Endothelial cell of umbilical vein (primary cell): ENCODE measurements around the gene SPAG9. TPM values are rescaled to one million over a fixed set of nuclear protein-coding genes. Genes with fewer than 3 reads are reported as not detected.

Experiments used
- BruUV-seq: library from RNA; stranded (reverse); fragments of 400-500 nt; replicated peaks from 2 replicates; lab custom pipeline; 2021; lab: Mats Ljungman, UMichigan
- CTCF ChIA-PET: fragments of 300-600, 350-600 bp; sonication (Branson Sonifier 250); formaldehyde crosslinking; loops from one replicate; lab custom pipeline; 2021; ENCODE audit warnings: antibody characterized with exemption, inconsistent platforms; lab: Charles Lee
- POLR2A ChIA-PET: fragments of 300-600, 350-600 bp; sonication (Branson Sonifier 250); formaldehyde crosslinking; loops from one replicate; lab custom pipeline; 2021; ENCODE audit warnings: antibody characterized with exemption, inconsistent platforms; lab: Charles Lee
- DNase-seq: peaks from one replicate; pipeline ENCODE4 v3.0.0-alpha.2; 2011; ENCODE audit warnings: low read depth, low spot score
- FAIRE-seq: peaks from 2 replicates; lab custom pipeline; 2011; peaks lifted over from hg19 to GRCh38; lab: Jason Lieb, UNC
- H2AFZ ChIP-seq: 2 replicates; pipeline ENCODE4 v1.6.0; 2012; ENCODE audit warnings: low read depth, low read length, control low read depth, inconsistent platforms
- H3K27ac ChIP-seq: 2 replicates; pipeline ENCODE4 v1.5.1; 2011; ENCODE audit warnings: low read depth, mild to moderate bottlenecking, control low read depth, low read length, moderate library complexity; ENCODE audit not compliant: insufficient read depth
- H3K27me3 ChIP-seq, 2 experiments: 2 replicates each; pipeline versions ENCODE4 v1.6.0 to v1.6.1; 2011; ENCODE audit warnings: low read length in 2 of 2, mixed read lengths in 1 of 2; ENCODE audit not compliant: control insufficient read depth in 2 of 2, insufficient read depth in 2 of 2
- H3K36me3 ChIP-seq, 2 experiments: 2 replicates in 1 of 2; 3 replicates in 1 of 2; pipeline ENCODE4 v1.5.1; 2011; ENCODE audit warnings: low read length in 2 of 2, mild to moderate bottlenecking in 1 of 2, moderate library complexity in 1 of 2; ENCODE audit not compliant: control insufficient read depth in 2 of 2, insufficient read depth in 2 of 2; ENCODE audit errors: extremely low read depth in 1 of 2
- H3K4me1 ChIP-seq: 3 replicates; pipeline ENCODE4 v1.5.1; 2011; ENCODE audit warnings: mild to moderate bottlenecking, low read length; ENCODE audit not compliant: control insufficient read depth, insufficient read depth; ENCODE audit errors: extremely low read depth
- H3K4me2 ChIP-seq: 2 replicates; pipeline ENCODE4 v1.6.1; 2011; ENCODE audit warnings: low read length, control low read depth, mixed read lengths; ENCODE audit not compliant: insufficient read depth
- H3K4me3 ChIP-seq, 3 experiments: fragments of 200-600 bp in 1 of 3; sonication (generic), shearing (Covaris generic) in 1 of 3; replicated peaks in 1 of 3; 2 replicates each; pipeline ENCODE4 v1.5.1; 2011 to 2016; ENCODE audit warnings: control low read depth in 3 of 3, low read length in 3 of 3, mild to moderate bottlenecking in 2 of 3, inconsistent platforms in 1 of 3, low read depth in 1 of 3, moderate library complexity in 1 of 3; ENCODE audit not compliant: insufficient read depth in 1 of 3
- H3K79me2 ChIP-seq: 2 replicates; pipeline ENCODE4 v1.6.0; 2012; ENCODE audit warnings: low read length, inconsistent platforms; ENCODE audit not compliant: control insufficient read depth, insufficient read depth
- H3K9ac ChIP-seq: replicated peaks from 2 replicates; pipeline ENCODE3; 2011; ENCODE audit warnings: low read length, control low read depth; ENCODE audit not compliant: insufficient read depth; ENCODE audit errors: extremely low read depth
- H3K9me1 ChIP-seq: replicated peaks from 3 replicates; pipeline ENCODE4 v1.6.0; 2011; ENCODE audit warnings: mild to moderate bottlenecking, low read length; ENCODE audit not compliant: control insufficient read depth, insufficient read depth; ENCODE audit errors: extremely low read depth
- H3K9me3 ChIP-seq: replicated peaks from 2 replicates; pipeline ENCODE4 v1.5.1; 2012; ENCODE audit warnings: low read length, inconsistent platforms; ENCODE audit not compliant: control insufficient read depth, insufficient read depth
- H4K20me1 ChIP-seq: replicated peaks from 2 replicates; pipeline ENCODE3; 2011; ENCODE audit warnings: mild to moderate bottlenecking, low read length; ENCODE audit not compliant: control insufficient read depth, insufficient read depth; ENCODE audit errors: extremely low read depth
- EZH2 ChIP-seq: IDR thresholded peaks from 2 replicates; pipeline ENCODE4 v1.6.1; 2012; ENCODE audit warnings: borderline replicate concordance, low read depth, mild to moderate bottlenecking, moderate library complexity, low read length, inconsistent platforms; ENCODE audit not compliant: severe bottlenecking
- FOS ChIP-seq: IDR thresholded peaks from 2 replicates; pipeline ENCODE4 v1.6.1; 2011; ENCODE audit warnings: mild to moderate bottlenecking, low read length, moderate library complexity, borderline replicate concordance; ENCODE audit not compliant: insufficient read depth
- GATA2 ChIP-seq: IDR thresholded peaks from 2 replicates; pipeline ENCODE4 v1.7.0; 2011; ENCODE audit warnings: low read depth, mild to moderate bottlenecking, moderate library complexity, mixed read lengths, low read length; ENCODE audit not compliant: insufficient read length, insufficient read depth
- JUN ChIP-seq: IDR thresholded peaks from 2 replicates; pipeline ENCODE4 v1.6.1; 2011; ENCODE audit warnings: borderline replicate concordance, low read depth; ENCODE audit not compliant: insufficient read length, insufficient read depth
- MYC ChIP-seq: IDR thresholded peaks from one replicate; pipeline ENCODE4 v1.6.1; 2011; ENCODE audit warnings: mild to moderate bottlenecking, low read depth, low read length
- POLR2A ChIP-seq: IDR thresholded peaks from 2 replicates; pipeline ENCODE4 v1.6.1; 2012; ENCODE audit warnings: low read depth, mild to moderate bottlenecking, control low read depth, low read length
- POLR2AphosphoS5 ChIP-seq: IDR thresholded peaks from 2 replicates; pipeline ENCODE4 v1.6.1; 2012; ENCODE audit warnings: low read depth, mild to moderate bottlenecking, control low read depth, low read length, moderate library complexity; ENCODE audit not compliant: insufficient read depth
- dilution Hi-C: fragments of 300-500 bp; cut with MboI; formaldehyde crosslinking; loops from one replicate; pipeline ENCODE4 v1.15.0; 2019; ENCODE audit warnings: low sequenced_read_pairs; ENCODE audit not compliant: extremely low pct_ligation_motif_present
- intact Hi-C: fragments of 100-400 bp; cut with micrococcal nuclease; formaldehyde crosslinking; loops from one replicate; pipeline ENCODE4 v1.10.0; 2022
- polyA plus RNA-seq, 4 experiments: library from polyadenylated mRNA; depleted of rRNA in 3 of 4; stranded (reverse) in 3 of 4; unstranded in 1 of 4; fragments of >200 nt; gene quantifications; 2 replicates each; pipeline versions ENCODE4 v1.2.1 to v1.2.3, GENCODE V29; 2011 to 2012; ENCODE audit warnings: missing spikeins in 1 of 4
- total RNA-seq: library from RNA; stranded (reverse); gene quantifications from 2 replicates; pipeline ENCODE4 v1.2.3, GENCODE V29; 2021
- TF ChIP-seq, protein P1 (sequence below): IDR thresholded peaks from 2 replicates; pipeline ENCODE4 v1.6.1; 2011; ENCODE audit not compliant: insufficient read depth, insufficient read length
- TF ChIP-seq, protein P2 (sequence below), 2 donors: IDR thresholded peaks; 1 replicate in 1 of 2; 2 replicates in 1 of 2; pipeline ENCODE4 v1.5.1; 2011; ENCODE audit warnings: low read length in 2 of 2, mild to moderate bottlenecking in 2 of 2, moderate library complexity in 2 of 2, control low read depth in 1 of 2, inconsistent platforms in 1 of 2, low read depth in 1 of 2; ENCODE audit not compliant: insufficient read depth in 1 of 2; ENCODE audit errors: extremely low read depth in 1 of 2

SPAG9 gene
- total and polyA plus RNA-seq, 2 donors (not counting 3 experiments of a cell fraction or from before 2014, with no cell fraction given), result 16.5 to 75.0 TPM

DNA sequence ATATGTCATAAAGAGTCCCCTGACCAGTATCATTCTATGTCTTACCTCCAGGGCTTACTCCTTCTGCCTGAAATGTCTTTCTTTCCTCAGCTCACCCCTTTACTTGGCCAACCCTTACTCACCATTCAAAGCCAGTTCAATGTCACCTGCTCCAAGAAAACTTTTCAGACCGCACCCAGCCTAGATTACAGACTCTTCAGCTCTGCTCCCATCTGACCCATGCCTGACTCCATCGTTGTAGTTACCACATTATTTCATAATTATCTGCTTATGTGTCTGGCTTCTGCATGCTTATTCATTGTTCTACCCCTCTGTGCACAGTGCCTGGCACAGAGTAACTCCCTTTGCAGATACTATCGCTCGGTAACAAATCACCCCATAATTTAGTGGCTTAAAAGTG is 192.0 kb downstream of the SPAG9 start:
- dilution Hi-C loops, result no loop called here
- FAIRE-seq, result no peak
- no peak for DNase-seq
- intact Hi-C loops, result no loop called here
- CTCF ChIA-PET, result no interaction called here
- no peaks in the 10 kb centered on the region for H3K9me3 ChIP-seq
- POLR2A ChIA-PET, result no interaction called here
- no peak overlapping the region for H3K27ac ChIP-seq
- H3K9me1 ChIP-seq, result no peaks in the 10 kb centered on the region
- H3K27me3 ChIP-seq, result no peaks in the 10 kb centered on the region
- H3K4me2 ChIP-seq, result no peak overlapping the region
- H3K9ac ChIP-seq, result no peak overlapping the region
- no TSS peak for BruUV-seq
- no peak for TF ChIP-seq GATA2
- TF ChIP-seq POLR2A, result no peak
- TF ChIP-seq, protein P1, sequence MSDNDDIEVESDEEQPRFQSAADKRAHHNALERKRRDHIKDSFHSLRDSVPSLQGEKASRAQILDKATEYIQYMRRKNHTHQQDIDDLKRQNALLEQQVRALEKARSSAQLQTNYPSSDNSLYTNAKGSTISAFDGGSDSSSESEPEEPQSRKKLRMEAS, result no peak
- TF ChIP-seq, protein P2, sequence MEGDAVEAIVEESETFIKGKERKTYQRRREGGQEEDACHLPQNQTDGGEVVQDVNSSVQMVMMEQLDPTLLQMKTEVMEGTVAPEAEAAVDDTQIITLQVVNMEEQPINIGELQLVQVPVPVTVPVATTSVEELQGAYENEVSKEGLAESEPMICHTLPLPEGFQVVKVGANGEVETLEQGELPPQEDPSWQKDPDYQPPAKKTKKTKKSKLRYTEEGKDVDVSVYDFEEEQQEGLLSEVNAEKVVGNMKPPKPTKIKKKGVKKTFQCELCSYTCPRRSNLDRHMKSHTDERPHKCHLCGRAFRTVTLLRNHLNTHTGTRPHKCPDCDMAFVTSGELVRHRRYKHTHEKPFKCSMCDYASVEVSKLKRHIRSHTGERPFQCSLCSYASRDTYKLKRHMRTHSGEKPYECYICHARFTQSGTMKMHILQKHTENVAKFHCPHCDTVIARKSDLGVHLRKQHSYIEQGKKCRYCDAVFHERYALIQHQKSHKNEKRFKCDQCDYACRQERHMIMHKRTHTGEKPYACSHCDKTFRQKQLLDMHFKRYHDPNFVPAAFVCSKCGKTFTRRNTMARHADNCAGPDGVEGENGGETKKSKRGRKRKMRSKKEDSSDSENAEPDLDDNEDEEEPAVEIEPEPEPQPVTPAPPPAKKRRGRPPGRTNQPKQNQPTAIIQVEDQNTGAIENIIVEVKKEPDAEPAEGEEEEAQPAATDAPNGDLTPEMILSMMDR (IDR thresholded peaks at IDR 0.05; ENCODE audit: extremely low read depth in 1 of 2, insufficient read depth in 1 of 2, low read depth in 1 of 2, low read length in 2 of 2), result no peak
- no peak for TF ChIP-seq MYC
- no peak for TF ChIP-seq JUN
- TF ChIP-seq FOS, result no peak
- TF ChIP-seq POLR2AphosphoS5, result no peak
- TF ChIP-seq EZH2, result no peak
- H3K4me3 ChIP-seq, result no peak overlapping the region
- H3K36me3 ChIP-seq, result no peaks in the 10 kb centered on the region
- H3K4me1 ChIP-seq, result peaks cover 11% of the 10 kb centered on the region
- H4K20me1 ChIP-seq, result no peaks in the 10 kb centered on the region
- H3K79me2 ChIP-seq, result no peaks in the 10 kb centered on the region
- no peak overlapping the region for H2AFZ ChIP-seq
